HG02943 (cell line): ENCODE measurements around the gene NRP2.

Experiments
- ATAC-seq: cut with Tn5 transposase; IDR thresholded peaks from one replicate; pipeline ENCODE4 v1.9.1; 2021; ENCODE audit warnings: mild to moderate bottlenecking, low read depth, moderate library complexity; ENCODE audit not compliant: unreplicated experiment

NRP2 gene

DNA sequence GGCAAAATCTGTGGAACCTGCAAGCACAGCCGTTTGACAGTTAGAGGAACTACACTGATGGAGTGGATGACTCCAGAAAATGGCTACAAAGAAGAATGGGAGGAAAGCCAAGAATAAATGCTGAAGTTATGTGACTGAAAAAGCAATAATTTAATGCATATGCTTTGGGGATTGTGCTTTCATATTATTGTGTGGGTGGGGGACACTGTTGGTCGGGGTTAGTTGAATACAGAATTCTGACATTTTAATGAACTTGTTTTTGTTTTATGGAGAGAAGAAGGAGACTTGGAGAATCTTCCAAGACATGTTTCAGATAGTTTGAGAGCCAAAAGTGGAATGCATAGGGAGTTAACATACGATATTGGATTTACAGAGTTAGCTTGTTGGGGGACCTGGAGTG, 68.5 kb downstream of the NRP2 start:
- ATAC-seq = no peak

- no peak for ATAC-seq
Measured at GRCh38 chr2:205751569-205752031, 69.3 kb downstream of the NRP2 start.

GRCh38 chr2:205752296-205752820, 70.1 kb downstream of the NRP2 start:
- ATAC-seq = no peak

- ATAC-seq = no peak
Measured at GRCh38 chr2:205752924-205753323, 70.6 kb downstream of the NRP2 start.

GRCh38 chr2:205754285-205754923, 72.1 kb downstream of the NRP2 start:
- ATAC-seq = no peak

- no peak for ATAC-seq
Measured at GRCh38 chr2:205754924-205755321, 72.6 kb downstream of the NRP2 start.

DNA sequence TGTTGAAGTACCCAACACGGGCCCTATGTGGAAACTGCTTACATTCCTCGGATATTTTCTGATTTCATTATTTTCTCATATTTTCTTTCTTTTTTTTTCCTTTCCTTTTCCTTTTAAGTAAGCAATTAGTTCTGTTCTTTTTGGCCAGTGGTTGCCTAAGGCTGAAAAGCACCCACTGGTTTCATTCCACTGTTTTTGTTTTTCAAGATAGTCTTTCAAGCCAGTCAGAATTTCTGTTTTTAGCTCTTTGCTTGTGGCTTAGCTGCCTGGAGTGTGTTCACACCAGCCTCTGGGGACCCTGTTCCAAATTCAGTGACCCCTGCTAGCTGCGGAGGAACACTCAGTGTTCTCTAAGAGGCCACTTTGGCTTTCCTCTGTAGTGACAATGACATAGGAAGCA, 73.6 kb downstream of the NRP2 start:
- no peak for ATAC-seq

DNA sequence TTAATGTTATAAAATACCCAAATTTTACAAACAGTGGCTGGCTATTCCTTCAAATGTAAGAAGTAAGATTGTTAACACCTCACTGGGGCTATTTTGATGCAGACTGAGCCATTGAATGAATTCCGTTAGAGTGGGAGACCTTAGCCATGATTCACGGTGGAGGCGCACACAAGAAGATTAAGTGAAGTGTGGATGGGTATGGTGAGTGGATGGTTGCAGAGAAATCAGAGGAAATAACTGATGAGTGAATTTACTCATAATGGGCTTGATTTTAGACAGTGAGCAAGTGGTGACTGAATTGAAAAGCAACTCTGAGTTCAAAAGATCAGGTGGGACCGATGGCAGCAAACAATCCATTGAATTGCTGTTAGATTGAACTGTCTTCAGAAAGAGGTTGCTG, 75.0 kb downstream of the NRP2 start:
- ATAC-seq = no peak

- no peak for ATAC-seq
Measured at GRCh38 chr2:205758051-205758450, 75.8 kb downstream of the NRP2 start.

DNA sequence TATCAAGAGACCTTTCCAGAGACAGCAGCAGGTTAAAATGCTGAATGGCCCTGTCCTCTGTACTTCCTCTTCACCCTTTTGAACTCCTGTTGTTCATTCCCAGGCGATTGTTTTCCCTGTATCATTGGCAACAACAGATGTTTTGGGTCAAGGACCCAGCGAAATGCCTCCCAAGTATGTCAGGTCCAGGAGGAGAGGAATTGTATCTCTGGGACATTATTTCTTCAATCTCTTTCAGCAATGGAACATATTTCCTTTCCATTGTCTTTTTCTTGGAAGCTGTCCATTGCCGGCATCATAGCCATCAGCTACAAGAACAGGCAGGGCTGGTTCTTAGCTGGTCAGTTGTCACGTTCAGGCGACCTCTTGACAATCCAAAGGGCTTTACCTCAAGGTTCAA, 76.2 kb downstream of the NRP2 start:
- no peak for ATAC-seq

GRCh38 chr2:205759257-205759656, 77.0 kb downstream of the NRP2 start:
- ATAC-seq = no peak

DNA sequence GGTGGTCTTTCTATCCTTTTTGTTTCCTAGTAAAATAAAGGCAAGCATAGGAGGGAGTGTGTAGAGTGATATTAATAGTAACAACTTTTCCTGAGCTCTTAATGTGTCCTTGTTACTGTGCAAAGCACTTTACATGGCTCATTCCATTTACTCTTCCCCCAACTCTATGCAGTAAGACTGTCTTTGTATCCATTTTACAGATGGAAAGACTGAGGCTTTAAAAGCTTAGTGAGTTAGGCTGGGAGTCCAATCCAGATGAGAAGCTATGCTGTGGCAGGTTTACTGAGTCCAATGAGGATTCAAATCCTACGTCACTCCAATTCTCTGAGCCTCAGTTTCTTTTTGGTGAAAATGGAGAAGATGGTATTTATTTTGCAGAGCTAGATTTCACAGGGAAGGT, 77.4 kb downstream of the NRP2 start:
- no peak for ATAC-seq

- no peak for ATAC-seq
Measured at GRCh38 chr2:205760157-205760556, 77.9 kb downstream of the NRP2 start.

DNA sequence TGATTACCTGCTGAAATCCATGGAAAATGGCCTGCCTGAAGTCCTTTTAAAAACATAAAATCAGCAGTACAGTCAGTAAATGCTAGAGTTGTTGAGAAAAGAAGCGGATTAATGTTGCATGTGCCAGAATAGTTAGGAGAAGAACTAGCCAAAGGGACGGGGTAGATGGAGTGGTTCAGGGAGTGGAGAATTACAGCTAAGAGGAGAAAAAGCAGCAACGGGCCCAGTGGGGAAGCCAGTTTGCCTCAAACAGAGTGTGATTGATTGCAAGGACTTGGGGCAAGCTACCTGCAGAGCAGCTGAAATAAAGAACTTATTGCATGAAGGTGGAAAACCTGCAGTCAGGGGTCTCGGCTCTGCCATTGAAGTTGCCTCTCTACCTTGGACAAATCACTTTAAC, 79.1 kb downstream of the NRP2 start:
- no peak for ATAC-seq

GRCh38 chr2:205762881-205763280, 80.6 kb downstream of the NRP2 start:
- no peak for ATAC-seq

DNA sequence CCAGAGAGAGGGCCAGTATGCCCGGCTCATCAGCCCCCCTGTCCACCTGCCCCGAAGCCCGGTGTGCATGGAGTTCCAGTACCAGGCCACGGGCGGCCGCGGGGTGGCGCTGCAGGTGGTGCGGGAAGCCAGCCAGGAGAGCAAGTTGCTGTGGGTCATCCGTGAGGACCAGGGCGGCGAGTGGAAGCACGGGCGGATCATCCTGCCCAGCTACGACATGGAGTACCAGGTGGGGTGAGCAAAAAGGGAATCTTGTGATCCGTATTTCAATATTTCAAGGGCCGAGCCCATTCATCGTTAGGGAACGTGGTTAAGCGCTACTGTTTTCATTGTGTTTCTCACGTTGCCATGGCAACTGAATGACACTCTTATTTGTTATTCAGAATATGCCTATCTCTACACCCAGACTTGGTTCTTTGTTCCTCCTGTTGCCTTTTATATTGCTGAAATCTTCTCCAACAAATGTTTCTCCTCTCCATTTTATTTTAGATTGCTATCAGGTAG, 81.5 kb downstream of the NRP2 start:
- ATAC-seq = no peak

DNA sequence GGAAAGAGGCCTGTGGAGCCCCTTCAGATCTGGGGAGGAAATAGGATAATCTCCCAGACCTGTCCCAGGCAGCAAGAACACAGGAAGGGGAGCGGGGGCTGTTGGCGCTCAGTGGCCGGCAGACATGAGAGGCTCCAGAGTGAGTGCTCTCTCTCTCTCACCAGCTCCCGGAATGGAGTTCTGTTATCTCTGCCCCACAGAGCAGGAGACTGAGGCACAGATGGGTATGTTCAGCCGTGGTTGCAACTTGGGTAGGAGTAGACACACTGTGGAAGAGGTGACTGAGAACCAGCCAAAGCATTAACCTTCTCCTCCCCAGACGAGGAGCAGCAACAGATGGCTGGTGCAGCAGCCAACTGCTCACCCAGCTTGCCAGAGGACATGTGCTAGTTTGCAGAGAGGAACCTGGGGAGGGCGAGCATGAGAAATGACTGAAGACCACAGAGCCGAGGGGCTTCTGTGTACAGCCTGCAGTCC, 82.0 kb downstream of the NRP2 start:
- no peak for ATAC-seq

GRCh38 chr2:205765151-205765550, 82.8 kb downstream of the NRP2 start:
- no peak for ATAC-seq

- no peak for ATAC-seq
Measured at GRCh38 chr2:205766779-205767359, 84.6 kb downstream of the NRP2 start.

DNA sequence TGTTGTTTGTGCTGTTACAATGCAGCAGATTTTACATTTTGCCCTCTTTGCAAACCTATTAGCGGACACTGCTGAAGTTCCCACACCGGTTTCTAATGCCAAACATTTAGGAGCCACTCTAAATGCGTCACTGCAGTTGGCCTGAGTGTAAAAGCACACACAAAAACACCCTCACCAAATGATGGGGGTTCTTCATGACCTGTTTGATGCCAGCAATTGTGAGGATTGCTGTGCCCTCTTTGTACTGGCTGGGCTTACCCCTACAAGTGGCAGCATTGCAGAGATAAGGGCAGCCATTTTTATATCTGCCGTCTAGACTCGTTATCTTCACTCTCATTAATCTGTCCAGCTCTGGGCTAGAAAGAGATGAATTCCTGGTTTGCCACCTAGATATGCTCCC, 85.3 kb downstream of the NRP2 start:
- ATAC-seq = no peak

GRCh38 chr2:205768341-205768740, 86.0 kb downstream of the NRP2 start:
- ATAC-seq = no peak
